ENCODE measurements around the gene DSCAML1.
A peak's percentile ranks its signal among the peaks of the same experiment; 100 is the strongest.
"Not testable (repeated sequence)": the region's sequence is repeated elsewhere in the genome, so short reads cannot be mapped to it uniquely, and the experiment has no call there.

The DSCAML1 gene

DNA sequence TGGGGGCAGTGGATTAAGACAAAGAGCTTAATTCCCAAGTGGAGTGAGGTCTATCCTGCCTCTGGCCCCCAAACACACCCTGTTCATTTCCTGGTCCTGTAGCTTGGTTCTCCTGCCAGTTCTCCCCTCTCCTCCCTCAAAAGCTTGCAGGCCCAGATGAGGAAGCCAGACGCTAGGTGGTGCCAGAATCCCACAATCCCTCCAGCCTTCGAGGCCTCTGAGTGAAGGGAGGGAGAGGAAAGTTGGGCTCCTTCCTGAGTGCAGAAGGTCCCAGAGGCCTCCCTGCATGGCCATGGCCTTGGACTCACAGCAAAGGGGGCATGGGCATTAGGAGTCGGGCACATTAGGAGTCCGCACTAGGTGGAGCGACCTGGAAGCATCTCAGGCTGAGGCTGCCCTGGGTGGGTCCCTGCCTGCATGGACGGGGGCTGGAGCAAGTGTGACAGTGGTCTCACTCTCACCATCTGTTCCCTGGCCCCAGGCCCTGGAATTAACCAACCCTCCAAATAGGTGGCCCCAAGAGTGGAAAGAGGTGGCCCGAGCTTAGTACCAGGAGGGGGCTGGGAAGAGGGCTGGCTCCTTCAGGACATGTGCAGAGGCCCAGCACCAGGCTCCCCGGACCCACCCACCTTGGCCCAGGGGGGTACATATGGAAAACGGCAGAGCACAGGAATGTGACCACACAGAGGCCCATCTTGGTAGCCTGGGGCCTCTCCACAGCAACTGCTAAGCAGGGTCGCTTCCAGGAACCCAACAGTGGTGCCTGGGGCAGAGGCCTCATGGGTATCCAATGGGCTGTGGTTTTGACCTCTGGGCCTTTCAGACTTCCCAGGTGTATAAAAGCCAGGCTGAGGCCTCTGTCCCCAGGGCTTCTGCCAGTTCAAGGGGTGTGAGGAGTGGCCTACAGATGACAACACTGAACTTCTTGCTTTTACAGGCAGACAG lies 22.4 kb upstream of the DSCAML1 start:
- DNase-seq (ENCODE audit: low spot score) = no peak

DNA sequence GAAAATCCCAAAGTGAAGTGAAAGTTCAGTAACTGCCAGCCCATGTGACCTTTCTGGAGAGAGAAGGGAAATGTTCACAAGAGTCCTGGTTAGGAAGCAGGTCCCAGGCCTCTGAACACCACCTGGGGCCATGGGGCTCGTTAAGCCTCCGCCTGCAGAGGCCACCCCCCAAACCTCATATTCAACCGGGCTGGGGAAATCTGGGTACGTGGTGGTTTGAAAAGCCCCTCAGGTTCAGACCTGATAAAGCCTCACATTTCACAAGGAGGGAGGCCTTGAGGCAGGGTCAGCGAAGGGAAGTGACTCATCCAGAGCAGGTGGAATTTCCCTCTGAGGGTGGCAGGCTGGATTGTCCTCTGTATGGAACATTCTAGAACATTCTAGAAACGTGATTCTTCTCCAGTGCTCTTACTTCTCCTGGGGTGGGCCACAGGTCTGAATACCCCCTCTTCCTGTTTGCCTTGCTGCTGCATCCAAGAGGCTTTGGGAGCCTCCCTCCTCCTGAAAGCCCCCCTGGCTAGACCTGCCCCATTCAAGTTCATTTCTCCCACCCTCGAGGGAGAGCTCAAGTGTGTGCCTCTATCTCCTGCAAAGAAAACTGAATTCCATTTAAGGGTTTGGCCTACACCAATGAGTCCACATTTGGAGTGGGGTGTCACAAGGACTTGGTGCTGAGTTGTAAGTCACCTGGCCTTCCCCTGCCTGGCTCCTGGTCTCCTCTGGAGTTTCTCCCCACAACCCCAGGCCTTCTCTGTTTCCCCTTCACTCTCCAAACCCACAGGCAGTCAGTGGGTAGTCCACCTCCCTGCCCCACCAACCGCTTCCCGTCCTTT lies 21.2 kb upstream of the DSCAML1 start:
- peak; percentile 65 for DNase-seq (ENCODE audit: low spot score)

DNA sequence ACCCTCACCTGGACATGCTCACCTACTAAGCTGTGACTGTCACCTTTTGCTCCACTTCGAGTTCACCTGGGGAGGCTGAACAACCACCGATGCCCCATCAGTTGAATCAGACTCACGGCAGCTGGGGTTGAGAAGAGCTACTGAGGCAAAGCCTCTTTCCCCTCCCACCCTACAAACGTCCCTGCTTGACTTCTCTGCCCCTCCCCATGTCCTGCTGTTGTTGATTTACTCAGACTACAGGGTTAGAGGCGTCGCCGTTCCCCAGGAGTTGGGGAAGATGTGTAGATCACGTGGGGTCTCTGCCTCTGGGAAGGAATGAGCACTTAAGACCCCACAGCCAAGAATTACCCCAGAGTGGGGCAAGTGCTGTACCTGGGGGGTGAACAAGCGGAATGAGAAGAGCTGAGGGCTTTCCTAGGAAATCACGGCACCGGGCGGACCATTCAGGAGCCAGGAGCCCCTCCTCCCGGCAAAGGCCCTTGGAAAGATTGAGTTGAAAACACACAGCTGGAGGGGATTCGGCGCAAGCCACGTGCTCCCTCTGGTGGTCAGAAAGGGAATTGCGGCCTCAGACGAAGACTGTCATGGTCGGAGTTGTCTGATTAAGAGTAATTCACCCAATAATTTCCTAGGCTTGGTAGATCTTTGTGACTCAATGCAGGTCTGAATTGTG lies 20.5 kb upstream of the DSCAML1 start:
- peak; percentile 92 for DNase-seq (ENCODE audit: low spot score)

DNA sequence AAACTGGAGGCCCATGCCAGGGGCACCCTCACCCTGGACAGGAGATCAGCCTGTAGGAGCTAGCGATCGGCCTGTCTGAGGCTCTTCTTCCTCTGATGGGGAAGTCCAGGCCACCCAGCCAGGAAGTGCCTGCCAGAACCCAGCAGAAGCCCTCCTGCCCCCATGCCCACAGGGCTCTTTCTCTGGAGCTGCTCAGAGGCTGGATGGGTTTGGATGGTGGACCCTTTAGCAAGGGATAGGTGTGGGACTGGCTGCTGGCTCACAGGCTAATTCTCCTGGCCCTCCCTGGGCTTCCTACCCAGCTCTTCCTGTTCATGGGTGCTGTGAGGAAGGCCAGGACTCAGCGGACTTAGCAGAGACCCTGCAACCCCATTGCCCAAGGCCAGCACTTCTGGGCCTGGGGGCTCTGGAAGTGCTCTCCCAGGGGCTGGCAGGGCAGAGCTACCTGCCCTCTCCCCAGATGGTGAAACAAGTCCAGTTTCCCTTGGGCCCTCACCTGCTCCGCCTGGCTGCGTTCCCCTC lies 19.9 kb upstream of the DSCAML1 start:
- no peak for DNase-seq (ENCODE audit: low spot score)

DNA sequence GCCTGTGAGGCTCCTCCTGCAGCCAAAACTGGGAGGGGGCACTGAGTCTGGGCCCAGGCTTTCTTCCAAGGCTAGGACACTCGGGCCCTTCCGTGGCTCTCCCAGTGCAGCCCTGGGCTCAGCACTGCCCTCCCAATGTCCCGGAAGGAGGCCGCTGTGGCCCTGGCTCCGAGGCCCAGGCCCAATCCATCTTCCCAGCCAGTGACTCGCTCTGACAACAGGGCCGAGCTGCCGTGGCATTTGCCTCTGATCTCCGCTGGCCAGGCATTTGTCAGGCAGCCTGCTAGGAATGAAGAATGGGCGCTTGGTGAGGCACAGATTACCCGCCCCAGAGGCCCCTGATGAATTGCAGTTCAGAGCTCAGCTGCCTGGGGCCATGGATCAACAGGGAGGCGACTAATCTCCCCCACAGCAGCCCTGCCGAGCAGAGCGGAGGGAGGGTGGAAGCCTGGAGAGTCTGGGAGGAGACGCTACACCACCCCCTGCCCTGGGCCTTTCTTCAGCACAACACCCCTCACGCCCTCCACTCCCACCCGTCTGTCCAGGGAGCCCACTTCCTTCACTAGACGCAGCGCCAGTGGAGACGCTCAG lies 19.2 kb upstream of the DSCAML1 start:
- DNase-seq (ENCODE audit: low spot score) = no peak

DNA sequence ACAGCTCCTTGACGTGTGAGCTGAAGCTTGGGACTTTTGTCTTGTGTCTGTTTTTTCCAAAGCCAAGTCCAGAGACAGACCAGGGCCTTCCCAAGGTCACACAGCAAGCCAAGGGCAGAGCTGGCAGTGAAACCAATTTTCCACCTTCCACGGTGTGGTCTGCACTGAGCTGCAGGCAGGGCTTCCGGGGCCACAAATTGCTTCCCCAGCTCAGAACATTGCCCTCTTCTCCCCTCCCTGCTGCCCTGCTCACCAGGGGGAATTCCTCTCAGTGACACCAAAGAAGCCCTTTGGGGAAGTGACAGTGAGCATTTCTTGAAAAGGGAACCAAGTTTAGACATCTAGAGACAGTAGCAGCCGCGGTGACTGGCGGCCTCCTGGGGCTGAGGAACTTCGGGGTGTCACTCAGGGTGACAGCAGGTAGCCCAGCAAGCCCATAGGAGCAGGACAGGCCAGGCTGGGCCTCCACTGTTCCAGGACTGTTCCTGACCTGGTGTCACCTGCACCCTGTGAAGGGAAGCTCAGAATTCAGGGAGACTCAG lies 18.3 kb upstream of the DSCAML1 start:
- peak; percentile 90 for DNase-seq (ENCODE audit: low spot score)

DNA sequence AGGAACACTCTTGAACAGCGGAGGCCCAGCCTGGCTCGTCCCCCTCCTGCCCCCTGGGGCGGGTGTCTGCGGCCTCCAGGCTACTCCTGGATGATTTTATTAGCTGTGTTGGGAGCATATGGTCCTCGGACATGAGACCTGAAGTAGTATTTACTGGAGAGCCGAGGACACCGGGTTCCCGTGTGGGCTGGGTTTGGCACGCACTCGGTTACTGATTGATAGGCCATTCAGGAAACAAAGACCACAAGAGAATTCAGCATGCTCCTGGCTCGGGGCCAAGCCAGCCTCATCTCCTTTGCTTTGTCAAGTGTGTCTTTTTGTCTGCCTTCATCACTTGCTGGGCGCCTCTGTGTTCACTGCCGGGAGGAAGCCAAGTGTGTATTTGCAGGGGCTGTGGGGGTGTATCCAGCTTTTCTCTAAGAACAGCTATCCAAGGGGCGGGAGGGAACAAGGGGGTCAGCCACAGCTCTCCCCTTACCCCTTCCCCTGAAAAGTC lies 17.8 kb upstream of the DSCAML1 start:
- peak; percentile 87 for DNase-seq (ENCODE audit: low spot score)

DNA sequence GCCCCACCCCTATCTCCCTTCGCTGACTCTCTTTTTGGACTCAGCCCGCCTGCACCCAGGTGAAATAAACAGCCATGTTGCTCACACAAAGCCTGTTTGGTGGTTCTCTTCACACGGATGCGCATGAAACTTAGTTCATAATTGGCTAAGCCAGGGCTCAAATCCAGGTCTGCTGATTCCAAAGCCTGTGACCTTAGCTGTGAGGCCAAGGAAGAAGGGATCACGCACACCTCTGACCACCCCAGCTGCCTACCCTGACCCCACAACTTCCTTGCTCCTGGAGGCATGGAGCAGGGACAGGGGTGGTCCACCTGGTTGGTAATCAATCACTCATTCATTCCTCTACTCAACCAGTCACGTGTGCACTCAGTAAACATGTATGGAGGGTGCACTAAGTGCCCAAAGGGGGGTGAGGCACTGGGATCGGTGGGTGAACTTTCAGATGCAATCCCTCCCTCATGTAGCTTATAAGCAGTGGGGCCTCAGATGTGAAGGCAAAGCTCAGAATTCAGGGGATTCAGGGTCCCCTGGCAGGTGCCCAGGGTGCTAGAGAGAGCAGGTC lies 17.3 kb upstream of the DSCAML1 start:
- DNase-seq (ENCODE audit: low spot score) = no peak

DNA sequence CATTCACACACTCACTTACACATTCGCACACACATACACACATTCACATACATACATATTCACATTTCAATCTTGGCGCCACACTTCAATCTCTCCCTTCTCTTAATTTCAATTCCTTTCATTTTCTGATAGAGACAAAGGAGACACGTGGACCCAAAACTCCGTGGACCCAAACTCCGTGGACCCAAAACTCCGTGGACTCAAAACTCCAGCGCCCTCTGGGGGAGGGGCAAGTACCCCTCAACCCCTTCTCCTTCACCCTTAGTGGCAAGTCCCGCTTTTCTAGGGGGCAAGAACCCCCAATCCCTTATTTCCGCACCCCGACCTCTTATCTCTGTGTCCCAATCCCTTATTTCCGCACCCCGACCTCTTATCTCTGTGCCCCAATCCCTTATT lies 13.0 kb upstream of the DSCAML1 start:
- DNase-seq (ENCODE audit: low spot score) = not testable (repeated sequence)

DNA sequence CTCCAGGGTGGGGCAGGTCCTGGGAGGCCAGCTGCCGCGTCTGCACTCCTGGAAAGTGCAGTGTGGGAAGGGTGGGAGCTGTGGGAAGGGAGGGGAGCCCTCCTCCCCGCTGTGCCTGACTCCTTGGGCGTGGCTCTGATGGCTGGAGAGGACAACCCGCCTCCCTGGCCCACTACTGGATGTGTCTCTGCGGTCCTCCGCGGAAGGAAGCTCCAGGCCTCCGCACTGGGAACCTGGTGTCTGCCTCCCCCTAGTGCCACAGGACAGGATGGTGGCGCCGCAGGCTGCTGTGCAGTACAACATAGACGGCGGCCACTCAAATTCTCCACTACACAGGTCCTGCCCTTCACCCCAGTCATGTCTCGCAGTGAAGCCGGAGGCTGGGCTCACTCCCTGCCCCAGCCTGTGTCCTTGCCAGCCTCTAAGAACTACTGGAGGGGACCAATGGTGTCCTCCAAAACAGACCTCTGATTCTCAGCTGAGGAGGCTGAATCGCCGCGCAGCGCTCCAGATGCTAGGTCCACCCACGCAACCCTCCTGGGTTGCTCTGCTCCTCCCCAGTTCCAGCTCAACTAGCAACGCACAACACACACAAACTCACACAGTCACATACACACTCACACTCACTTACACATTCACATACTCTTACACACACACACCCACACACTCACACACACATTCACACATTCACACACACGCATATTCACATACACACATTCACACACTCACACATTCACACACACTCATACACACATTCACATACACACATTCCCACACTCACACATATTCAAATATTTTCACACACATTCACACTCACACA lies 12.4 kb upstream of the DSCAML1 start:
- peak; percentile 45 for DNase-seq (ENCODE audit: low spot score)

DNA sequence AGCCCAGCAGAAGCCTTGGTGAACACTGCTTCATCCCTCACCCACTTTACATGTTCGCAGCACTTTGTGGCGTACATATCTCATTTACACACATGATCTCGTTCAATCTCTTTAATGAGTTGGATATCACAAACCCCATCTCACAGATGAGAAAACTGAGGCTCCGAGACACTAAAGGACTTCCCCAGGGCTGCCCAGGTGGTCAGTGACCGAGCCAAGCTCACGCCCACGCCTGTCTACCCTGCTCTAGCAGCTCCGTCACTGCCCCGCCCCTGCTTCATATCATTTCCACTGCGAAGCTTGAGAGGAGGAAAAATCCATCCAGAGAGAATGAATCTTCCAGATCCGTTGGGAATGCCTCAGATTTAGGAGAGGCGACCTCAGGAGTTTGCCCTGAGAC lies 11.8 kb upstream of the DSCAML1 start:
- no peak for DNase-seq (ENCODE audit: low spot score)

DNA sequence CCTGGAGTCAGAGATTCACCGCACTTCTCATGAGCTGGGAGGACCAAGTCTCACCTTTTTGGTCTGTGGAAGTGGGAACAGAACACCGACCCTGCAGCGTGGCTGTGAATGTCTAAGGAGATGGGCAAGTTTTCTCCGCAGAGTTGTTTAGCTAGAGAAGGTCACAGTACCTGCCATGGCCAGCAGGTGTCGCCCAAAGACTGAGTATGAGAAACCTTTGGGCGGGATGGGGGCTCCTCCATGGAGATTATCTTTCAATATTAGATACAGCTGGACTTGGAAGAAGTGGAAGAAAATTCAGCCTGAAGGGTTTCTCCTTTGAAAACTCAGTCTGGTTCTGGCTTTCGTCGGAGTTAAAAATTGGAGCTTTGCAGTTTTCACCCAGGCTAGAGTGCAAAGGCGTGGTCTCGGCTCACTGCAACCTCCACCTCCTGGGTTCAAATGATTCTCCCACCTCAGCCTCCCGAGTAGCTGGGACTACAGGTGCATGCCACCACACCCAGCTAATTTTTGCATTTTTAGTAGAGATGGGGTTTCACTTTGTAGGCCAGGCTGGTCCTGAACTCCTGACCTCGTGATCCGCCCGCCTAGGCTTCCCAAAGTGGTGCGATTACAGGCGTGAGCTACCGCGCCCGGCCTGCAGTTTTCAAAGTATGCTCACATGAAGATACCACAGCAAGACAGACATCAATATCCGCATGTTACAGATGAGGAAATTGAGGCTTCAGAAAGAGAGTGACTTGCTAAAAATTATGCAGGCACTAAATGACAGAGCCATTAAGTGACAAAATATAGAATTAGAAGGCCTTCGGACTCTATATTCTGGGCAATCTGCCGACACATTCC lies 10.7 kb upstream of the DSCAML1 start:
- peak; percentile 79 for DNase-seq (ENCODE audit: low spot score)

DNA sequence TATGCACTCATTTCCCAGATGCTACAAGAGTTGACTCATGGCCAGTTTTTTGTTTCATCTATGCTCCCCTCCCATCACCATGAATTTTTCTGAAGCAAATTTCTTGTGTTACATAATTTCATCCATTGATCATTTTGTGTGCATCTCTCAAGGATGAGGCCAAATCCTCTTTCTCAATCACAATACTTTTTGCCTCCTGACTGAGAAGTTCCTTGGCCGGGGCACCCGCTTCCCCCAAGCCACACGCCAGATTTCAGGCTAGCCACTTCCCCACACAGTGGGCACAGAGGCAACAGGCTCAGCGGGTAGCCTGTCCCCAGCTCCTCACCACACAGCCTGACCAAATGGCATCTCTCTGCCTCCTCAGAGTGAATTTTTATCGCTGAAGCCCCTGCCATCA lies 9.8 kb upstream of the DSCAML1 start:
- no peak for DNase-seq (ENCODE audit: low spot score)

DNA sequence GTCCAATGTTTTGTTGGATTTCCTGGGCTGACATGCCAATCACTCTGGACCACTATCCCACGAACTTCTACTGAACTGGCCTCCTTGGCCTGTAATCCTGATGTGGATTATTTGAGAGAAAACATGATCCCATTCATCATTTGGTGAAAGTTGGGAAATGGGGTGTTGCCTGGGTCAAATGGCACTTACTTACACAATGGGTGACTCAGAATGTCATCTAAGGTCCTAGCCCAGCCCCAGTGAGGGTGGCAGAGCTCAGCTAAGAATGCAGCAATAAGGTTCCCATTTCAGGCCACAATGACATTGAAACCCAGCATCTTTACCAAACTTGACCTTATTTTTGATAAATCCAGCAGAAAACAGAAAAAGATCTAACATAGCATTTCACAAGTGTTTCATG lies 8.0 kb upstream of the DSCAML1 start:
- no peak for DNase-seq (ENCODE audit: low spot score)

DNA sequence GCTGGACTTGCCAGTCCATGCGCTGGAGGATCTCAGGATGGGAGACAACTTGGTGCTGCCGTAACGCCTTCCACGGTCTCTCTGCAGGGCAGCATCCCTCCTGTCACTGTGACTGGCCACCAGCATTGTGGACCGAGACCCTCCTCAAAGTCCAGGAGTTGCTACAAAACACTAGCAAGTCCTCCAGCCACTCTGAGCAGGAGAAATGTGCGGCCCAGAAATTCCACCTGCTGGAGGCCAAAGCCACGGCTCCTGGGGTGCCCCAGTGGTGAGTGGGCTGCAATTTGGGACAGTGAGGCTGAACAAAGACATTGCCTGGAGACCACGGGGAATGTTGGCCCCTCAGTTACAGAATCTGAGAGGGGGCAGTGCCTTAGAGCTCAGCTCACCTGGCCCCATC lies 6.9 kb upstream of the DSCAML1 start:
- no peak for DNase-seq (ENCODE audit: low spot score)

DNA sequence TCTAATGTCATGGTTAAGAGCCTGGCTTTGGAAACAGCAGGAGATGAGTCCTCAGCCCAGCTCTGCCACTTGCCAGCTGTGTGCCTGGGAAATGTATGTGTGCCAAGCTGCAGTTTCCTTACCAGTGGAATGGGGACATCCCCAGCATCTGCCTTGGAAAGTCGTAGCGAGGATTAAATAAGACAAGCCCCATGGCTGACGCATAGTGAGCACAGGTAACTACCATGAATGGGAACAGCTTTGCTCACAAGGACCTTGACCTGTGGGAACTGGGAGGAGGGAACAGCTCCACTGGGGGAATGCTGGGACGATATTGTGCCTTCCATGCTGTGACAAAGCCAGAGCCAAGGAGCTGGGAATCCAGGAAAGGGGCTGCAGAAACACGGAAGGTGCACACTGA lies 2.6 kb upstream of the DSCAML1 start:
- DNase-seq (ENCODE audit: low spot score) = no peak

DNA sequence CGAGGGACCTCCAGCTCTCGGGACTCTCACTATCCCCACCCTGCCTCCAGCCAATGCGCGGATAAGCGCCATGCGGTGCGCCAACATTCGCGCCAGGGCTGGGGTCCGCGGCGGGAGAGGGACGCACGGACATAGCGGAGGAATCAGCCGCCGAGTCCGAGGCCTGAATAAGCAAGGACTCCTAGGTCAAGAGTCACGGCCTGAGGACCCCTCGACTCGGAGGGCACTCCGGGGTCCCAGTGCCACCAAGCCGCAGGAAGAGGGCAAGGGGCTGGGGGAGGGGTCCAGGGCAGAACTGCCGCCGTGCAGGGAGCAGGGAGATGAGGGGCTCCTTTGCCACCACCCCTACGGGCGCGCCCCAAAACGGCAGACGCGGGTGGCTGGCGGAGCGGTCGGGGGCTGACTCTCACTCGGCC lies 552 bp downstream of the DSCAML1 start:
- DNase-seq (ENCODE audit: low spot score) = no peak

DNA sequence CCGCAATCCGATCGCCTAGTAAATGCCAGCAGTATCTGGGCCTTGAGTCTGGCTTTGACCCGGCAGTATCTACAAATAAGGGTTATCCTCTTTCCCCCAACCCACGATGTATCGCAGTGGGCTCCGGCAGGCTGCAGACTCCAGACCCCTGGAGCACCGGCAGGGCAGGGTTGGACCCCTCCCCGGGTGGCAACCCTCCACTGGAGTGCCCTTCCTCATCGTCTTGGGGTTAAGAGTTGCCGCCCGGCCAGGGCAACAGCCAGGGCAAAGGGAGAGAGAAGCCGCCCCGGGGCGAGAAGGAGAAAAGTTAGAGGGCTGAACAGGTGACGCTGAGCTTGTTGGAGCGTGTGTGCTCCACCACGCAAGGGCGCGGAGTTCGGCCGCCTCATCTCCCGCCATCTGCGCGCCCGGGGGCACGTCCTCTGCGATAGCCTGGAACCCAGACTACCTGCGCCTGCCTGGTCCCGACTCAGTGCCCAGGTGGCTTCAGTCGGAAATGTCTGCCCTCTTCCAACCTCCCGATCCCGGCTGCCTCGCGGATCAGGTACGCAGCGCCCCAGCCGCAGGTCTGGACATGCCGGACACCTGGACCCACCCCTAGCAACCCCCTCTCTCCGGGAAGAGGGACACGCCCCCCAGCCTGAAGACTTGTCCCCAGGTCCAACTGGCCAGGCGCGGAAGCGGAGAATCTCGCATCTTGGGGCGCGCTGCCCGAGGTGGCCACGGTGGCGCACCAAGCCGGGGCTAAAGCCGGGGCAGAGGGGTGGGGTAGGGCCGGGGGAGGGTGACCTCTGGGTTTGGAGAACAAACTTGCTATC lies 1.2 kb downstream of the DSCAML1 start:
- DNase-seq (ENCODE audit: low spot score) = no peak
